Stimulated activated CD4-positive, alpha-beta T cell treated with anti-CD3 and anti-CD28 coated beads, Interleukin-12 subunit alpha, Interleukin-12 subunit beta, amount 100 ng/mL, for 24 hours (primary cell): ENCODE data around the gene RILP.
"Not testable (repeated sequence)": the region's sequence is repeated elsewhere in the genome, so short reads cannot be mapped to it uniquely, and the experiment has no call there.

Source experiments
- DNase-seq, 2 experiments: peaks; one replicate each; pipeline ENCODE4 v3.0.0-alpha.2; 2020; ENCODE audit warnings: low read depth in 2 of 2

The RILP gene

GRCh38 chr17:1649844-1650501 lies at the start of gene RILP:
Gene RILP (minus strand): TSS chr17:1649866. CDS start chr17:1649804, 62 bp downstream.
- no peak for DNase-seq

GRCh38 chr17:1697681-1698080 lies 48.0 kb upstream of the RILP start:
- no peak for DNase-seq

- DNase-seq: no peak
These were observed 45.7 kb upstream of the RILP start for GRCh38 chr17:1695365-1695764.

GRCh38 chr17:1693339-1693738 lies 43.7 kb upstream of the RILP start:
- DNase-seq: no peak

- no peak for DNase-seq
These were observed 41.0 kb upstream of the RILP start for GRCh38 chr17:1690544-1691221.

GRCh38 chr17:1688405-1688804 lies 38.7 kb upstream of the RILP start:
- DNase-seq: not testable (repeated sequence)

GRCh38 chr17:1686086-1686485 lies 36.4 kb upstream of the RILP start:
- DNase-seq: no peak

- DNase-seq: peak; percentile 94 to 98
These were observed 34.9 kb upstream of the RILP start, which contains the start of gene PRPF8 for GRCh38 chr17:1684378-1685189. Gene PRPF8 (minus strand): TSS chr17:1684867. CDS start chr17:1684571, 296 bp downstream.

- no peak for DNase-seq
These were observed 33.8 kb upstream of the RILP start for GRCh38 chr17:1683459-1683858.

GRCh38 chr17:1676401-1676800 lies 26.7 kb upstream of the RILP start:
- no peak for DNase-seq

- DNase-seq: no peak
These were observed 23.5 kb upstream of the RILP start for GRCh38 chr17:1673041-1673785.

GRCh38 chr17:1663934-1664333 lies 14.3 kb upstream of the RILP start:
- DNase-seq: not testable (repeated sequence)

GRCh38 chr17:1661045-1661444 lies 11.4 kb upstream of the RILP start:
- no peak for DNase-seq

- DNase-seq: no peak
These were observed 8.4 kb upstream of the RILP start for GRCh38 chr17:1658100-1658499.

GRCh38 chr17:1653735-1654134 lies 4.1 kb upstream of the RILP start:
- no peak for DNase-seq

- not testable (repeated sequence) for DNase-seq
These were observed 3.1 kb upstream of the RILP start for GRCh38 chr17:1652794-1653193.

- no peak for DNase-seq
These were observed 1.8 kb upstream of the RILP start for GRCh38 chr17:1651559-1651844.

GRCh38 chr17:1650731-1651558 lies 1.3 kb upstream of the RILP start:
- DNase-seq: no peak

GRCh38 chr17:1648963-1649843 lies 463 bp downstream of the RILP start:
- peak; percentile 86 to 87 for DNase-seq
